ENCODE results near the gene CAMTA1.
"Not testable (repeated sequence)": the region's sequence is repeated elsewhere in the genome, so short reads cannot be mapped to it uniquely, and the experiment has no call there.

The CAMTA1 gene

DNA sequence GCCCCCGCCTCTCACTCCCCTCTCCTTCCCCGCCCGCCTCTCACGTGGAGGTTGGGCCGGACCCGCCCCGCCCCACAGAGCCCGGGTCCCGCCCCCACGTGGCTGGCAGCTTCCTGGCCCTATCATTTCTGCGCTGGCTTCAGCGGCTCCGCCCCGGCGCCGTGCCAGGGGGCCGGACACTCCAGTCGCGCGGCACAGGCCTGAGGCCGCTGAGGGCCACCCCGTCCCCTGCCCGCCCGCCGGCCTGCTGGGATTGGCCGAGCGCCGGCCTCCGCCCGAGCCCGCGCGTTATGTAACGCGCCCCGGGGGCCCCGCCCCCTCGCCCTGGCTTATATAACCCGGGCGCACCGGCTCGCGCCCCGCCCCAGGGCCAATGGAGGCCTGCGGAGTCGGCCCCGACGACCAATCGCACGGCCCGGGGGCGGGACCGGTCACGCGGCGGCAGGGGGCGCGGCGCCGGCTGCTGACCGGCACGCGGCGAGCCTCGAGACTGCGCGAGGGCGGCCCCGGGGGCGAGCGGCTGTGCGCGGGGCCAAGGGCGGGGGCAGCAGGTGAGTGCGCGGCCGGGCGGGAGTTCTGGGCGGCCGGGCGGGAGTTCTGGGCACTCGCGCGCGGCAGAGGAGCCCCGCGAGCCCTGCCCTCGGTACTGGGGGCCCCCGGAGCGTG is 998.7 kb downstream of the CAMTA1 start, which contains the start of gene PER3:
Gene PER3, plus strand, starts transcription at position 466 of the 666 bp plus-strand sequence. CDS start 587 bp downstream, outside the sequence.
- DNase-seq: peak; percentile 85

DNA sequence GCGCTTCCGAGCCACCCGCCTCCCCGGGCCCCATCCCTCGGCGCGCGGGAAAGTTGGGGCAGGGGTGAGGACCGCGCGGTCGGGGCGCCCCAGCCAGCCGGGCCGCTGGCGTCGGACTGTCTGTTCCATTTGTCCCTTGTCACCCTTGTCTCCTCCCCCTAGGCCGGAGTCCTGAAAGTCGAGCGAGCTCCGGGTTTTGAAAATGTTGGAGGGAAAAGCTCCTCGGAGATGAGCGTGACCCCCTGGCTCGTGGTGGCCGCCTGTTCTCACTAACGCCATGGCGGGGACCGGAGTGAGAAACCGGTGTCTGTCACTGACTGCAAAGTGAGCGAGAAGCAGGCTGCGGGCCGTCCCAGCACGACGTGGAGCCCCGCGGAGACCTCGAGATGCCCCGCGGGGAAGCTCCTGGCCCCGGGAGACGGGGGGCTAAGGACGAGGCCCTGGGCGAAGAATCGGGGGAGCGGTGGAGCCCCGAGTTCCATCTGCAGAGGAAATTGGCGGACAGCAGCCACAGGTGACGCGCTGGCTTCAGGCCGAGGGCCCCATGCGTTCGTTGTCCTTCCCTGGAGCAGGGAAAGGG is 999.3 kb downstream of the CAMTA1 start:
- no peak for DNase-seq

DNA sequence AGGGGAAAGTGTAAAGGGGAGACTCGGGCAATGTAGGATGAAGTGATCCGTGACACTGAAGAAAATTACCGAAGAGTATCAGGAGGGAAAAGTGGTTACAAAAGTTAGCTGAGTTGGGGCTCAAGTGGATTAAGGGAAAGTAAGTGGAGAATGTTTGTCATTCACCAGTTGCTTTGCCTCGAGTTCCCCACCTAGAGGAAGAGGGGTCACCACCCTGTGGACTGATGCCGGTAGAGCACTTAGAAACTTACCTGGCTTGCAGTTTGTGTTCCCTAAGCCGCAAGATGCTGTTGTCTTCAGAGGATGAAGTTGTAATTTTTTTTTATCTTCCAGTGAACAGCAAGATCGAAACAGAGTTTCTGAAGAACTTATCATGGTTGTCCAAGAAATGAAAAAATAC is 999.9 kb downstream of the CAMTA1 start:
- no peak for DNase-seq

DNA sequence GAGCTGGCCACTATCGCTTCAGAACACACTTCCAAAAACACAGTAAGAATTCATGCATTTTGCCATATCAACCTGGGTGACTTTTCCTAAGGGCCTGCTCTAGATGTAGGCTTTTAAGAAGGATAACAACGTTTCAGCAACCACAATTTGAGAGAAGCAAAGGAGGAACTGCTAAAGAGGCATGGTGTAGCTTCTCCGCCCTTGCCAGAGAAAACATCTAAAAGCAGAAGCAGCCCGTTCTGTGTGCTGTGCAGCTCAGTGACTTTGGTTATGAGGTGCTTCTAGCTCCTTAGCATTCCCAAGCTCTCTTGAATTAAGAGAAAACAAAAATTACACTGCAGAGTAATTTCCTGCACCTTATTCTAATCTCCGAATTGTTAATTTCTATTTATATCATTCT is 1001.5 kb downstream of the CAMTA1 start:
- no peak for DNase-seq

DNA sequence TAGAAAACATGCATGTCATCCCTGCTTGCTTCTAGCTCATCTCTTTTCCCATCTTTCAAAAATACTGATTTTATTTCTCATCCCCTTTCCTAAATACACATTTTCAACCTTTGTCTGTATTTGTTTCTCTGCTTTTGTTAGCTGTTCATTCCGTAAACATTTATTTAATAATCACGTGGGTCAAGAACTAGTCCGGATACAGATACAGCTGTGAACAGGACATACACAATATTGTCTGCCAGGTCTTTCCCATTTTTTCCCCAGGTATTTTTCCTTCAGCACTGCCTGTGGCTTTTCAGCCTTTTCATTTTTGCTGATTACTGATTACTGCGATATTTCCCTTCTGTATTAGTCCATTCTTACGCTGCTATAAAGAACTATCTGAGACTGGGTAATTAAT is 1004.6 kb downstream of the CAMTA1 start:
- DNase-seq: no peak

DNA sequence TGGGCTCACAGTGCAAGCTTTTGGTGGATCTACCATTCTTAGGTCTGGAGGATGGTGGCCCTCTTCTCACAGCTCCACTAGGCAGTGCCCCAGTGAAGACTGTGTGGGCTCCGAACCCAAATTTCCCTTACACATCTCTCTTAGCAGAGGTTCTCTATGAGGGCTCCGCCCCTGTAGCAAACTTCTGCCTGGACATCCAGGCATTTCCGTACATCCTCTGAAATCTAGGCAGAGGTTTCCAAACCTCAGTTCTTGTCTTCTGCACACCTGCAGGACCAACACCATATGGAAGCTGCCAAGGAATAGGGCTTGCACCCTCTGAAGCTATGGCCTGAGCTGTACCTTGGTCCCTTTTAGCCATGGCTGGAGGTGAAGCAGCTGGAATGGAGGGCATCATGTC is 1005.8 kb downstream of the CAMTA1 start:
- DNase-seq: not testable (repeated sequence)

DNA sequence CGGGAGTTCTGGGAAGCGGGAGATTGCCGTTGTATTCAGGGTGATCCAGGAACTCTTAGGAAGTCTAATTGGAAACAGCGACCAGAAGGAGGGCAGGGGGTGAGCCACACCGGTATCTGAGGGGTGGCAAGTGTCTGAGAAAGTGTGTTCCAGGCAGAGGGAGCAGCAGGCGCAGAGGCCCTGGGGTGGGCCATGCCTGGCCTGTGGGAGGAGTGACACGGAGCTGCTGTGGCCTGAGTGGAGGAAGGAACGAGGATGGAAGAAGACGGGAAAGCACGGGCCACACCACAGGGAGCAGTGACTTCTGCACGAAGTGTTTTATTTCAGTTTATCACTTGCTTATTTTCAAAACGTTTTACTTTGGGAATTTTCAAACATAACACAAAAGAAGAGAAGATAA is 1010.2 kb downstream of the CAMTA1 start:
- no peak for DNase-seq

DNA sequence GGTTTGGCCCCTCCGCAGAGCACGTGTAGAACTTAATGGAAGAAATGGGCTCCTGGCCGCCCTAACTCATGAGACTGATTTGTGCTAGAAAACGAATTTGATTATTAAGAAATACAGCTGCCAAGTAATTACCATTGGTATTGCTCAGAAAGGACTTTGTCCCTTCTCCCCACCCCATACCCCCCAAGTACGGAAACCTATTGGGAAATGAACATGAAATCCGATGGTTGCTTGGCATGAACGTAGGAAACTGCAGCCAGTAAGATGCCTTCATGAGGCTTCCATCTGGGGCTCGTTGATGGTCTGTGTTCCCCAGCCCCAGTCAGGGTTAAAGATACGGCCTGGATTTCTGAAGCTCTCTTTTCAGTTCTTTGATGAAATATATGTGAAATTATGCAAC is 1020.2 kb downstream of the CAMTA1 start:
- DNase-seq: no peak

DNA sequence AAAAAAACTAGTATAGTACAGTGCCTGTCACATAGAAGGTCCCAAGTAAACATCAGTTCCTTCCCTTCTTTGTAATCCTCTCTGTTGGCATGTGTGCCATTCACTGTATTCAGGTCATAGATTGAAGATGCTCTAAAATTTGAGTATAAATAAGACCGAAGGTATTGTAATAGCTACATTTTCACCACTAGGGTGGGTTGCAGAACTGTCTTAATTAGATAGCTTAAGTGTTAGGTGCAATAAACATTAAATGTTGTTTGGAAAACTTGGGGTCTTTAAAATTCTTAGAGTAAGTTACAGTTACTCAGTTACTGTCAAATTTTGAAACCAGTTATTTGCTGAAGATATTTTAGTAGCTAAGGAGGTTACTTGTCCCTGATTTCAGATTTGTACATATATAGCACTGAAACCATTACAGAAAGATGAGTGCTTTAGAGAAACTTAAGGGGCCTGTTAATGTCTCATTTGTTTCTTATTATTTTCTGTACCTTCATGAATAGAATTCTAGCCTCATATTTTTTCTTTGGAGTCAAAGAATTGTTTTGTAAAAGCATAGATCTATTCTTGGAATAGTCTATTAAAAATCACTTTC is 1023.1 kb downstream of the CAMTA1 start:
- no peak for DNase-seq

DNA sequence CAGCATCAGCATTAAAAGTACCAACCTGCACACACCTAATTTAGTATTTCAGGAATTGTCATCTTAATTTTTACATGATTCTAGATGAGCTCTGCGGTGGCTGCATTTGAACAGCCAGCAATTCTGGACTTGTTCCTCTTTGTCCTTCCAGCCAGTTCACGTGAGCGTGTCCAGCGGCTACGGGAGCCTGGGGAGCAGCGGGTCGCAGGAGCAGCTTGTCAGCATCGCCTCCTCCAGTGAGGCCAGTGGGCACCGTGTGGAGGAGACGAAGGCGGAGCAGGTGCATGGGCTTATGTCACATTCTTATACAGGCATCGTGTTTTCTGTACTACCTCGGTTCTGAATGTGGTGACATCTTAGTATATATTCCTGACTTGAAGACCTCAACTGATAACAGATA is 1024.5 kb downstream of the CAMTA1 start:
- no peak for DNase-seq

DNA sequence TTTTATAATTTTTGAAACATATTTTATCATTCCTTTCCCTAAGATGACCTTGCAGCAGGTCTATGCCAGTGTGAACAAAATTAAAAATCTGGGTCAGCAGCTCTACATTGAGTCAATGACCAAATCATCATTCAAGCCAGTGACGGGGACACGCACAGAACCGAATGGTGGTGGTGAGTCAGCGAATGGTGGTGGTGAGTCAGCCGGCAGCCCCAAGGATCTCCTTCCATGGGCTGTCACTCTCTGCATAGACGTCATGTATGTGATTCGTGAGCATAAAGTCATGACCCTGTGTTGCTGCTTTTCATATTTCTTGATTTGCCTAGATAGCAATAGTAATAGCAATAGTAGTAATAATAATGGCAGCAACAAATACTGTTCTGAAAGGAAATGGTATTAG is 1025.1 kb downstream of the CAMTA1 start:
- no peak for DNase-seq

DNA sequence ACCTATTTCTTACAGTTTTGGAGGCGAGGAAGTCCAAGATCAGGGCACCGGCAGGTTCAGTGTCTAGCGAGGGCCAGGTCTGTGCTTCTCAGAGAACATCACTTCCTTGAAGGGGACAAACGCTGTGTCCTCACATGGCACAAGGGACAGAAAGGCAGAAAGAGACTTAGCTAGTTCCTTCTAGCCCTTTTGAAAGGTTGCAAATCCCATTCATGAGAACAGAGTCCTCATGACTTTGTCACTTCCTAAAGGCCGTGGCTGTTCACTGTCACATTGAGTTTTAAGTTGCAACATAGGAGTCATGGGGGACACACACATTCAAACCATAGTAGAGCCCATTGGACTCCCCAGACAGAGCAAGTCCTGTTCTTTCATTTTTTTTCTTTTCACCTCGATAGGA is 1026.2 kb downstream of the CAMTA1 start:
- no peak for DNase-seq

DNA sequence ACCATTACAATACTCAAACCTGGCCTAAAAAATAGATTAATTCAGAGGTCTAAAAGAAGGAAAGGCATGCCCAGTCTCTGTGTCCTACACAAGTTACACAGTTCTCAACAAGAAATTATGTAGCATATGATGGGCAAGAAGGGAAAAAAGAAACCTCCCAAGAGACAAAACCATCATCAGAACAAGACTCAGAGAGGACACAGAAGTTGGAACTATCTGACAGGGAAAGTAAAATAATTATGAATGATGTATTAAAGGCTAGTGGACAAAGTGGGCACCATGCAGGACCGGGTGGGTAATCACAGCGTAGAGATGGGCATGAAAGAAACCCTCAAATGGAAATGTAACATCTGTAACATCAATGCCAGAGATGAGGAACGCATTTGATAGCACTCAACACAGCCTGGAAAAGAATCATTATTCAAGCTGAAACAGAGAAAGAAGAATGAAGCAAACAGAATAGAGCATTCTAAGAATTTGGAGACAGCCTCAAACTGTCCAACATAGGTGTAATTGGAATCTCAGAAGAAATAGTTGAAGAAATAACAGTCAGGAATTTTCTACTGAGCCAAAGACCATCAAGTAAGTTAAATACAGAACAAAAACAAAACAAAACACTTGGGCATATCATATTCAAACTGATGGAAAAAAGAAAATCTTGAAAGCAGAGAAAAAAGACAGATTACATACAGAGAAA is 1028.6 kb downstream of the CAMTA1 start:
- no peak for DNase-seq
